B cell (primary cell): ENCODE measurements around the gene TTC27. TPM values are rescaled to one million over a fixed set of nuclear protein-coding genes. Genes with fewer than 3 reads are reported as not detected.

Source experiments
- ATAC-seq: fragments of 200-7000 bp; cut with Tn5 transposase; one replicate; pipeline ENCODE4 v1.10.0; 2021; ENCODE audit warnings: low read depth, mild to moderate bottlenecking, moderate number of reproducible peaks, moderate library complexity
- CTCF ChIA-PET: fragments of 350-600 bp; sonication (Branson Sonifier 250); formaldehyde crosslinking; loops from one replicate; lab custom pipeline; 2021; ENCODE audit warnings: antibody characterized with exemption, inconsistent platforms; lab: Charles Lee
- POLR2A ChIA-PET: fragments of 350-600 bp; sonication (Branson Sonifier 250); formaldehyde crosslinking; loops from one replicate; lab custom pipeline; 2021; ENCODE audit warnings: antibody characterized with exemption; lab: Charles Lee
- DNase-seq: peaks from one replicate; pipeline ENCODE4 v3.0.0; 2013
- H2AFZ ChIP-seq: 2 replicates; pipeline ENCODE4 v1.6.1; 2012; ENCODE audit warnings: mild to moderate bottlenecking, low read depth, low read length; ENCODE audit not compliant: insufficient read depth, poor library complexity, severe bottlenecking
- H3K27ac ChIP-seq, 2 donors: 1 replicate in 1 of 2; 2 replicates in 1 of 2; pipeline ENCODE4 v1.5.1; 2012 to 2013; ENCODE audit warnings: low read length in 2 of 2, mild to moderate bottlenecking in 2 of 2, moderate library complexity in 1 of 2
- H3K27me3 ChIP-seq, 4 experiments: fragments of 200-600 bp in 1 of 4; sonication (generic) in 1 of 4; replicated peaks in 1 of 4; 1 replicate in 2 of 4; 2 replicates in 2 of 4; pipeline versions ENCODE4 v1.6.1 to v1.7.0; 2013 to 2016; ENCODE audit warnings: low read length in 3 of 4, mild to moderate bottlenecking in 2 of 4, mixed read lengths in 1 of 4, moderate library complexity in 1 of 4; ENCODE audit not compliant: insufficient read depth in 4 of 4, control insufficient read depth in 3 of 4; ENCODE audit errors: control extremely low read depth in 1 of 4
- H3K36me3 ChIP-seq, 2 experiments: replicated peaks in 1 of 2; 1 replicate in 1 of 2; 2 replicates in 1 of 2; pipeline versions ENCODE4 v1.6.1 to v1.7.1; 2013; ENCODE audit warnings: low read length in 1 of 2; ENCODE audit not compliant: insufficient read depth in 2 of 2, control insufficient read depth in 1 of 2; ENCODE audit errors: control extremely low read depth in 1 of 2, extremely low read depth in 1 of 2
- H3K4me1 ChIP-seq, 2 donors: fragments of 200-600 bp in 1 of 2; sonication (generic) in 1 of 2; 1 replicate in 1 of 2; 2 replicates in 1 of 2; pipeline versions ENCODE4 v1.5.1 to v1.6.1; 2013 to 2017; ENCODE audit warnings: low read length in 2 of 2; ENCODE audit not compliant: control insufficient read depth in 2 of 2, insufficient read depth in 2 of 2
- H3K4me2 ChIP-seq: replicated peaks from 2 replicates; pipeline ENCODE3; 2012; ENCODE audit warnings: mild to moderate bottlenecking, low read depth, low read length; ENCODE audit not compliant: poor library complexity, severe bottlenecking
- H3K4me3 ChIP-seq, 5 experiments: fragments of 200-600 bp in 1 of 5; sonication (generic) in 1 of 5; 1 replicate in 3 of 5; 2 replicates in 2 of 5; pipeline versions ENCODE4 v1.5.1 to v1.7.0; 2011 to 2016; ENCODE audit warnings: low read length in 4 of 5, mild to moderate bottlenecking in 4 of 5, low read depth in 2 of 5, control low read depth in 1 of 5, moderate library complexity in 1 of 5; ENCODE audit not compliant: insufficient read depth in 1 of 5; ENCODE audit errors: control extremely low read depth in 1 of 5, extremely low read depth in 1 of 5
- H3K79me2 ChIP-seq: fragments of 200-600 bp; sonication (generic); one replicate; pipeline ENCODE4 v1.6.0; 2016; ENCODE audit warnings: low read length; ENCODE audit not compliant: control insufficient read depth, insufficient read depth
- H3K9ac ChIP-seq: fragments of 200-600 bp; sonication (generic); 2 replicates; pipeline ENCODE4 v1.6.1; 2017; ENCODE audit warnings: mild to moderate bottlenecking, low read length, moderate library complexity
- H3K9me3 ChIP-seq, 3 donors: one replicate each; pipeline versions ENCODE4 v1.6.1 to v1.7.1; 2013; ENCODE audit warnings: low read length in 2 of 3; ENCODE audit not compliant: control insufficient read depth in 2 of 3, insufficient read depth in 1 of 3; ENCODE audit errors: control extremely low read depth in 1 of 3
- H4K20me1 ChIP-seq: 2 replicates; pipeline ENCODE4 v1.6.0; 2012; ENCODE audit warnings: mild to moderate bottlenecking, low read length; ENCODE audit not compliant: insufficient read depth, control insufficient read depth, poor library complexity, severe bottlenecking
- H3K27ac Mint-ChIP-seq: one replicate; pipeline ENCODE4 v1.8.0; 2021; ENCODE audit warnings: mixed read lengths
- H3K27me3 Mint-ChIP-seq: one replicate; pipeline ENCODE4 v1.8.0; 2021; ENCODE audit warnings: mixed read lengths
- H3K4me1 Mint-ChIP-seq: one replicate; pipeline ENCODE4 v1.8.0; 2021; ENCODE audit warnings: mixed read lengths
- H3K4me3 Mint-ChIP-seq: one replicate; pipeline ENCODE4 v1.8.0; 2021; ENCODE audit warnings: mixed read lengths
- H3K9me3 Mint-ChIP-seq: one replicate; pipeline ENCODE4 v1.8.0; 2022; ENCODE audit warnings: mixed read lengths; ENCODE audit not compliant: insufficient read depth
- EZH2 ChIP-seq: IDR thresholded peaks from 2 replicates; pipeline ENCODE4 v1.6.1; 2012; ENCODE audit warnings: borderline replicate concordance, low read depth, mild to moderate bottlenecking, moderate library complexity, low read length; ENCODE audit not compliant: insufficient read depth, poor library complexity, severe bottlenecking
- WGBS: methylation state at CpG from one replicate; pipeline ENCODE4 v1.1.5; 2013; ENCODE audit warnings: missing lambda C conversion rate; ENCODE audit not compliant: insufficient coverage; 5-methylcytosine and 5-hydroxymethylcytosine counted together
- intact Hi-C: fragments of 100-400 bp; cut with micrococcal nuclease; formaldehyde crosslinking; loops from one replicate; pipeline ENCODE4 v1.10.0; 2022
- polyA plus RNA-seq: library from polyadenylated mRNA; depleted of rRNA; stranded (reverse); fragments of >200 nt; gene quantifications from 2 replicates; pipeline ENCODE4 v1.2.3, GENCODE V29; 2012
- total RNA-seq, 2 donors: library from RNA; stranded (reverse); fragments of 120-200 nt in 1 of 2; gene quantifications; 1 replicate in 1 of 2; 2 replicates in 1 of 2; pipeline versions ENCODE4 v1.2.3 to v1.2.4, GENCODE V29; 2013 to 2022
- TF ChIP-seq, protein P1 (sequence below): fragments of 200-600 bp; IDR thresholded peaks from one replicate; pipeline ENCODE4 v1.8.0; 2022; ENCODE audit warnings: antibody characterized with exemption, mild to moderate bottlenecking

The TTC27 gene
- total and polyA plus RNA-seq, 2 donors (not counting 1 experiment from before 2014, with no cell fraction given), result 22.7 to 28.5 TPM

- H3K4me1 ChIP-seq, result no peaks in the 10 kb centered on the region
- no peak overlapping the region for H3K4me3 ChIP-seq
- H3K27ac ChIP-seq, result no peak overlapping the region
- 100% methylated on average over 2 of the region's 5 CpGs for WGBS
- no peak overlapping the region for H3K4me2 ChIP-seq
- H3K27ac Mint-ChIP-seq, result no peak overlapping the region
- H3K9ac ChIP-seq, result no peak overlapping the region
- intact Hi-C loops, result no loop called here
- H3K9me3 ChIP-seq, result no peaks in the 10 kb centered on the region
- no peaks in the 10 kb centered on the region for H3K79me2 ChIP-seq
- no peaks in the 10 kb centered on the region for H3K4me1 Mint-ChIP-seq
- H2AFZ ChIP-seq, result no peak overlapping the region
- no peaks in the 10 kb centered on the region for H3K27me3 ChIP-seq
- no peak for ATAC-seq
- no peak overlapping the region for H3K4me3 Mint-ChIP-seq
- H4K20me1 ChIP-seq, result no peaks in the 10 kb centered on the region
- peaks cover 0 to 16% of the 10 kb centered on the region in 2 experiments for H3K36me3 ChIP-seq
- ChIA-PET CTCF (no interaction called here), POLR2A (no interaction called here)
- no peaks in the 10 kb centered on the region for H3K27me3 Mint-ChIP-seq
- TF ChIP-seq, protein P1, sequence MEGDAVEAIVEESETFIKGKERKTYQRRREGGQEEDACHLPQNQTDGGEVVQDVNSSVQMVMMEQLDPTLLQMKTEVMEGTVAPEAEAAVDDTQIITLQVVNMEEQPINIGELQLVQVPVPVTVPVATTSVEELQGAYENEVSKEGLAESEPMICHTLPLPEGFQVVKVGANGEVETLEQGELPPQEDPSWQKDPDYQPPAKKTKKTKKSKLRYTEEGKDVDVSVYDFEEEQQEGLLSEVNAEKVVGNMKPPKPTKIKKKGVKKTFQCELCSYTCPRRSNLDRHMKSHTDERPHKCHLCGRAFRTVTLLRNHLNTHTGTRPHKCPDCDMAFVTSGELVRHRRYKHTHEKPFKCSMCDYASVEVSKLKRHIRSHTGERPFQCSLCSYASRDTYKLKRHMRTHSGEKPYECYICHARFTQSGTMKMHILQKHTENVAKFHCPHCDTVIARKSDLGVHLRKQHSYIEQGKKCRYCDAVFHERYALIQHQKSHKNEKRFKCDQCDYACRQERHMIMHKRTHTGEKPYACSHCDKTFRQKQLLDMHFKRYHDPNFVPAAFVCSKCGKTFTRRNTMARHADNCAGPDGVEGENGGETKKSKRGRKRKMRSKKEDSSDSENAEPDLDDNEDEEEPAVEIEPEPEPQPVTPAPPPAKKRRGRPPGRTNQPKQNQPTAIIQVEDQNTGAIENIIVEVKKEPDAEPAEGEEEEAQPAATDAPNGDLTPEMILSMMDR, result no peak
- TF ChIP-seq EZH2, result no peak
- no peaks in the 10 kb centered on the region for H3K9me3 Mint-ChIP-seq
- DNase-seq, result no peak
Observed at GRCh38 chr2:32811696-32812095, 183.8 kb downstream of the TTC27 start.

DNA sequence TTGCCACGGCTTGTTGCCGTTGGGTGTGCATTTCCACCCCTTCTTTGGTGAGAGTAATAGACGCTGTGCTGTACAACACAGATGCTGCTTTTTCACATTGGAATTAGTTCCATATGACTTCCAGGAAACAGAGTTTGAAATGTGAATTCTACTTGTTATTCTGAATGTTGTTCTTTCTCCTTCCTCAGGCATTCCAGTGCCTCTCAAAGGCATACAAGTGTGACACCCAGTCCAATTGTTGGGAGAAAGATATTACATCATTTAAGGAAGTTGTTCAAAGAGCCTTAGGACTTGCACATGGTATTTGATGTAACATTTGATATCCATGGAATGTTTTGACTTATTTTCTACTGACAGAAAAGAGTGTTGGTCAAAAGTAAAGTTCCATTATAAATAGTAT is 184.5 kb downstream of the TTC27 start:
- CTCF ChIA-PET, result no interaction called here
- 83% methylated on average over 3 of the region's 3 CpGs for WGBS

More for the DNA sequence above, 184.5 kb downstream of the TTC27 start:
- H3K4me3 Mint-ChIP-seq, result no peak overlapping the region
- Histone ChIP-seq H3K4me2 (no peak overlapping the region), H3K27ac (no peak overlapping the region), H3K9ac (no peak overlapping the region), H3K4me1 (no peaks in the 10 kb centered on the region), H3K27me3 (no peaks in the 10 kb centered on the region), H4K20me1 (no peaks in the 10 kb centered on the region), H3K36me3 (peaks cover 0 to 16% of the 10 kb centered on the region in 2 experiments), H3K9me3 (no peaks in the 10 kb centered on the region), H2AFZ (no peak overlapping the region), H3K4me3 (no peak overlapping the region), H3K79me2 (no peaks in the 10 kb centered on the region)
- DNase-seq, result no peak
- intact Hi-C loops, result no loop called here
- POLR2A ChIA-PET, result no interaction called here
- no peaks in the 10 kb centered on the region for H3K27me3 Mint-ChIP-seq
- H3K27ac Mint-ChIP-seq, result no peak overlapping the region
- TF ChIP-seq EZH2, result no peak
- TF ChIP-seq, protein P1, result no peak
- H3K4me1 Mint-ChIP-seq, result no peaks in the 10 kb centered on the region
- no peaks in the 10 kb centered on the region for H3K9me3 Mint-ChIP-seq
- no peak for ATAC-seq
